Aorta (tissue), 5 donors: ENCODE data around the gene TRIM8. TPM values are rescaled to one million over a fixed set of nuclear protein-coding genes. Genes with fewer than 3 reads are reported as not detected.
"Not testable (repeated sequence)": the region's sequence is repeated elsewhere in the genome, so short reads cannot be mapped to it uniquely, and the experiment has no call there.

Experiments
- ATAC-seq: fragments of 200-7000 bp; cut with Tn5 transposase; one replicate; pipeline ENCODE4 v1.9.1; 2022; ENCODE audit warnings: moderate library complexity; ENCODE audit not compliant: low FRiP score
- DNase-seq, 2 donors: peaks; one replicate each; pipeline ENCODE4 v3.0.0-alpha.2; 2020
- H3K27ac ChIP-seq, 2 donors: one replicate each; pipeline ENCODE4 v1.5.1; 2013; ENCODE audit warnings: low read length in 2 of 2, mild to moderate bottlenecking in 2 of 2, moderate library complexity in 2 of 2, control low read depth in 1 of 2, inconsistent platforms in 1 of 2, low read depth in 1 of 2
- H3K27me3 ChIP-seq, 2 donors: one replicate each; pipeline ENCODE4 v1.6.1; 2013; ENCODE audit warnings: control low read depth in 1 of 2, low read length in 1 of 2, mild to moderate bottlenecking in 1 of 2, moderate library complexity in 1 of 2; ENCODE audit not compliant: insufficient read depth in 2 of 2, control insufficient read depth in 1 of 2
- H3K36me3 ChIP-seq, 2 donors: one replicate each; pipeline ENCODE4 v1.6.1; 2013; ENCODE audit warnings: control low read depth in 1 of 2, low read length in 1 of 2, mild to moderate bottlenecking in 1 of 2; ENCODE audit not compliant: insufficient read depth in 2 of 2, control insufficient read depth in 1 of 2
- H3K4me1 ChIP-seq, 2 donors: one replicate each; pipeline ENCODE4 v1.6.1; 2013; ENCODE audit warnings: low read length in 2 of 2, control low read depth in 1 of 2, mild to moderate bottlenecking in 1 of 2, moderate library complexity in 1 of 2; ENCODE audit not compliant: insufficient read depth in 2 of 2, control insufficient read depth in 1 of 2
- H3K4me3 ChIP-seq, 2 donors: one replicate each; pipeline ENCODE4 v1.5.1; 2013; ENCODE audit warnings: low read length in 2 of 2, control low read depth in 1 of 2, mild to moderate bottlenecking in 1 of 2
- H3K9me3 ChIP-seq: one replicate; pipeline ENCODE4 v1.6.1; 2013; ENCODE audit warnings: mild to moderate bottlenecking, low read length; ENCODE audit not compliant: control insufficient read depth
- WGBS, 2 donors: extraction: QIAGEN DNeasy Blood & Tissue Kit; methylation state at CpG; one replicate each; pipeline ENCODE4 v1.1.7; 2013; 5-methylcytosine and 5-hydroxymethylcytosine counted together
- intact Hi-C, 2 donors: fragments of 100-400 bp; cut with DNase I; formaldehyde crosslinking; loops; one replicate each; pipeline versions ENCODE4 v1.14.2 to v1.15.0; 2022
- polyA plus RNA-seq, 2 donors: library from polyadenylated mRNA; stranded (reverse); fragments of 200-250 nt; gene quantifications; one replicate each; pipeline ENCODE4 v1.2.3, GENCODE V29; 2013
- total RNA-seq, 2 donors: library from RNA; stranded (reverse); fragmentation: NEBNext Ultra II Directional; extraction: Animal tissue kit (Norgen Biotek cat#: 25700); gene quantifications; one replicate each; pipeline ENCODE4 v1.2.1, GENCODE V29; 2021
- donor health status: healthy with polysubstance abuse.
- donor health status: Bipolar disorder and iron deficiency.
- donor health status: DM: no; HTN: no; CAD: no.
- donor health status: DM: no; HTN: no; CAD: no.
- donor health status: DM: yes; HTN: yes; CAD: no.

TRIM8 gene
- total and polyA plus RNA-seq, 4 donors = 40.6 to 189 (median 99.2) TPM

DNA sequence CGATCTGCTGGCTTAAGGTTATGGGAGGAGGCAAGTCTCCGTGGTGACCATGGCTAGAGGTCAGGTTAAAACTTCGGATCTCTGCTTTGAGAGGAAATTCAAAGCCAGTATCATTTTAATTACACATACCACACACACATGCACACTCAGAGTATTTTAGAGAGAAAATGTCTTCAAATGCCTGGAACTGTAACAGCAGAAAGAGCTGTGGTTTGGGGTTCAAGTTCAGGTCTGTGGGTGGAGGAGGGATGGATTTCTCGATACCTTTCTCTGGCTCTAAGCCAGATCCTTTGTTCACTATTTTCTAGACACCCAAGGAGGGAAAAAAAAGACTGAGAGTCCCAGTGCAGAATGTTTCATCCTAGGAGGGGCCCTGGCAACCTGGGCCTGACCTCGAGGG, 37.4 kb downstream of the TRIM8 start:
- no peak overlapping the region for H3K27ac ChIP-seq
- H3K27me3 ChIP-seq = no peaks in the 10 kb centered on the region
- ATAC-seq = no peak
- H3K4me1 ChIP-seq = no peaks in the 10 kb centered on the region
- intact Hi-C loops = no loop called here
- no peak for DNase-seq
- no peak overlapping the region for H3K4me3 ChIP-seq
- H3K9me3 ChIP-seq = no peaks in the 10 kb centered on the region
- 91 to 92% methylated on average over 5 of the region's 5 CpGs for WGBS, 2 donors
- peaks cover 0 to 3% of the 10 kb centered on the region in 2 donors for H3K36me3 ChIP-seq

DNA sequence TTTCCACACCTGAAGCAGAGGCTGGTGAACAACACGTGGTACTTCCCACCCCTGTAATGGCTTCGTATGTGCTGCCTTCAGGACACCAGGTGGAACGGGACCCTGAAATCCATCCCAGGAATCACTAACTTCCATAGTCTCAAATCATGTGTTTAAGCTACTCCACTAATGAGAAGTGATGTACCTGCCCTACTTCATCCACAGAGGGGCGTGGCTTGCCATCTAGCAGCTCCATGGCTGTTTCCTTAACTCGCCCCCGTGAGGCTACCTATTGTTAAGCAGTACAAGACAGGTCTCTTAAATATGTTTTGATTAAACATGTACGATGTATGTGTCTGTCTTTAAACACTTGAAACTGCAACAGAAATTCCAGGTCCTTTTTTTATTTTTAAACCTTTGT, 38.1 kb downstream of the TRIM8 start:
- Histone ChIP-seq H3K4me3 (no peak overlapping the region), H3K4me1 (no peaks in the 10 kb centered on the region), H3K27me3 (no peaks in the 10 kb centered on the region), H3K36me3 (peaks cover 0 to 3% of the 10 kb centered on the region in 2 donors), H3K27ac (no peak overlapping the region), H3K9me3 (no peaks in the 10 kb centered on the region)
- intact Hi-C loops = no loop called here
- WGBS, 2 donors = 93 to 94% methylated on average over 7 of the region's 7 CpGs
- DNase-seq (no peak), ATAC-seq (no peak)

DNA sequence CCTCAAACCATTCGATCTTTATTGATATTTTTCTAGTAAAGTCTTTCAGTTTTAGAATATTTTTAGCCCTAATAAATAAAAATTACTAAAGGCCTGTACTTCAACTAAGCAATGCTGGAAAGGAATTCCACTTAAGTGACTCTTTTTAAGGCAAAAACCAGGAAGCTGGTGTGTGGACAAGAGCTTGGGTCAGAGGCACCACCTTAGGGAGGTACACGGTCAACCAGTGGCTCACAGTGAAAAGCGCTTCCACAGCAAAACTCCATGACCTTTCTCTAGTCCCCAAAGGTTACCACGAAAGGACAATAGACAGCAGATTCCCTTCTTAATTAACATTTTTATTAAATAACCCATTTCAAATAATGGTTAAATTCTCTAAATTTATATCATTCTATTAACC, 38.7 kb downstream of the TRIM8 start:
- no peaks in the 10 kb centered on the region for H3K27me3 ChIP-seq
- no peak overlapping the region for H3K4me3 ChIP-seq
- ATAC-seq (no peak), DNase-seq (no peak)
- intact Hi-C loops = no loop called here
- H3K9me3 ChIP-seq = no peaks in the 10 kb centered on the region
- no peaks in the 10 kb centered on the region for H3K4me1 ChIP-seq
- peaks cover 0 to 3% of the 10 kb centered on the region in 2 donors for H3K36me3 ChIP-seq
- no peak overlapping the region for H3K27ac ChIP-seq
- 86 to 88% methylated on average over 4 of the region's 4 CpGs for WGBS, 2 donors

DNA sequence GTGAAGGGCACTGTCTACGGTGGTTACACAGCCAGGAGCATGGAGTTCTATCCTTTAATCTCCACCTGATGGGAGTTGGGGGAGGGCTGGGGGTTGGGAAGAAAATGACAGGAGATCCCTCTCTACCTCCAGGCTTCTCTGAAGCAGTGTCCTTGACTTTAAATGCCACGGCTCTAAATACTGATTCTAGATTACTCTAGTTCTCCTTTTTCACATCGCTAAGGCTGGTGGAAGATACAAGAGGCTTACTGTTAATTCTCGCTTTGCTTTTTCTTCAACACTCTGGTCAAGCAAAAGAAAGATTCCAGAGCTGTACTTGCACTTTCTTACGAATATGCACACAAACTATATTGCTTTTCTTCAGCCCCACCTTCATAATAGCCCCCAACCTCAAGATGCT, 39.5 kb downstream of the TRIM8 start:
- DNase-seq (no peak), ATAC-seq (no peak)
- intact Hi-C loops = no loop called here
- Histone ChIP-seq H3K4me1 (no peaks in the 10 kb centered on the region), H3K4me3 (no peak overlapping the region), H3K9me3 (no peaks in the 10 kb centered on the region), H3K36me3 (peaks cover 0 to 3% of the 10 kb centered on the region in 2 donors), H3K27ac (no peak overlapping the region), H3K27me3 (no peaks in the 10 kb centered on the region)
- WGBS, 2 donors = 93% methylated on average over 5 of the region's 5 CpGs

DNA sequence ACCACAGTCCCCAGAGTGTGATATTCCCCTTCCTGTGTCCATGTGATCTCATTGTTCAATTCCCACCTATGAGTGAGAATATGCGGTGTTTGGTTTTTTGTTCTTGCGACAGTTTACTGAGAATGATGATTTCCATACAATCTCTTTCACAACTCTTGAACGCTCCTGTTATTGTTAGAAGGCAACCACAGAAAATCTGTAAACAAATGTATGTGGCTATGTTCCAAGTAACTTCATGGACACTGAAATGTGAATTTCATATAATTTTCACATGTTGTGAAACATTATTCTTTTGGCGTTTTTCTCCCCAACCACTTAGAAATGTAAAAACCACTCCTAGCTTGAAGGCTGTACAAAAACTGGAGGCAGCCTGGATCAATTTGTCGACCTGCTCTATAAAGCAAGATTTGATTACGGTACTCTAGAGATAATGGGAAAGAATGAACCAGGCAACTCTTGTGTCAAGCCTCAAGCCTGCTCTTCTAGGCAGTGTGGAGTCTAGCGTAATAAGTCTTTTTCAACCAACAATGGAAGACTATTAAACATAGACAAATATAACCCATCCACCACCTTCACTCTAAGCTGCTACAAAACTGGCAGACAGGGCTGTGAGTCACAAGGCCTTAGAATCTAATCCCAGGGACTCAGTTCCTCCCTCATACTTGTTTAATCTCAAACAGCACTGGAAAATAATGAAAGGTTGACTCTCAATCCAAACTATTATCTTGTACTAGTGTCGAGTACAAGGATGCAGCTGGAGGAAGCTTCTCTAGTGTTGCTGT, 47.2 kb downstream of the TRIM8 start:
- Histone ChIP-seq H3K27me3 (no peaks in the 10 kb centered on the region), H3K9me3 (no peaks in the 10 kb centered on the region), H3K4me1 (no peaks in the 10 kb centered on the region), H3K36me3 (peaks cover 0 to 4% of the 10 kb centered on the region in 2 donors), H3K27ac (no peak overlapping the region), H3K4me3 (no peak overlapping the region)
- WGBS, 2 donors = 87 to 91% methylated on average over 8 of the region's 8 CpGs
- ATAC-seq (no peak), DNase-seq (no peak)
- intact Hi-C loops = no loop called here

DNA sequence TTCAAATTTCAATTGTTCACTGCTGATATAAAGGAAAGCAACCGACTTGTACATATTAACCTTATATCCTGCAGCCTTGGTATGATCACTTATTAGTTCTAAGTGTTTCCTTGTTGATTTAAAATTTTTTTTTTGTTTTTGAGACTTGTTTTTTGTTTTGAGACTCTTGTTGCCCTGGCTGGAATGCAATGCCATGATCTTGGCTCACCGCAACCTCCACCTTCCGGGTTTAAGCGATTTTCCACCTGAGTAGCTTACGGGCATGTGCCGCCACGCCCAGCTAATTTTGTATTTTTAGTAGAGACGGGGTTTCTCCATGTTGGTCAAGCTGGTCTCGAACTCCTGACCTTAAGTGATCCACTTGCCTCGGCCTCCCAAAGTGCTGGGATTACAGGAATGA, 51.1 kb downstream of the TRIM8 start:
- peaks cover 0 to 10% of the 10 kb centered on the region in 2 donors for H3K36me3 ChIP-seq
- WGBS, 2 donors = 96 to 97% methylated on average over 10 of the region's 10 CpGs
- H3K9me3 ChIP-seq, H3K27me3 ChIP-seq, intact Hi-C loops, H3K4me3 ChIP-seq, H3K27ac ChIP-seq, ATAC-seq, H3K4me1 ChIP-seq, DNase-seq: not testable (repeated sequence)

DNA sequence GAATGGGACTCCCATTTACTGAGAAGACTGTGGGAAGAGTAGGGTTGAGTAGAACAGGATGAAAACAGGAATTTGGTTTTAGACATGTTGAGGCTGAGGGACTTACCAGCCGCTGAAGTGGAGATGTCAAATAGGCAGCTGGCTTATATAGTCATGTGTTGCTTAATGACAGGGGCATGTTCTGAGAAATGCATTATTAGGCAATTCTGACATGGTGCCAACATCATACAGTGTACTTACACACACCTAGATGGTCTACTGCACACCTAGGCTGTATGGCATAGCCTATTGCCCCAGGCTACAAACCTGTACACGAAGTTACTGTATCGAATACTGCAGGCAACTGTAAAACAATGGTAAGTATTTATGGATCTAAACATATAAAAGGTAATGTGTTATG, 52.5 kb downstream of the TRIM8 start:
- Histone ChIP-seq H3K4me3 (no peak overlapping the region), H3K9me3 (no peaks in the 10 kb centered on the region), H3K36me3 (peaks cover 0 to 10% of the 10 kb centered on the region in 2 donors), H3K4me1 (no peaks in the 10 kb centered on the region), H3K27ac (no peak overlapping the region), H3K27me3 (no peaks in the 10 kb centered on the region)
- no peak for ATAC-seq
- 89 to 96% methylated on average over 3 of the region's 3 CpGs for WGBS, 2 donors
- intact Hi-C loops = no loop called here
- no peak for DNase-seq

DNA sequence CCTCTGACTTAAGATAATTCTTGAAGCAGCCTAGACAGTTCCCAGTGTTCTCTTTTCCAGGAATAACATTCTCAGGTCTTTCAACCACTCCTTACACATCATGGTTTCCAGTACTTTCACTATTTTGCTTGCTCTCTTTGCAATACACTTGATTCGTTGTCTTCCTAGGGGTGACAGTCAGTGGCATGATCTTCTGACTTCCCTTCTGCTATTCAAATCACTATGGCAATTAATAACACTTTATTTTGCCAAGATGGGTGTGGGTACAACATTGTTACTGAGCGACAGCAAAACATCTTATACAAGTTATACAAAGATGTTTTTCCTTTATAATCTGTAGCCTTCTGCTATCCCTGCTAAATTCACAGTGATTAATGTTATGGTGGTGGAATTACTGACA, 54.6 kb downstream of the TRIM8 start:
- DNase-seq = no peak
- Histone ChIP-seq H3K27ac (no peak overlapping the region), H3K9me3 (no peaks in the 10 kb centered on the region), H3K27me3 (no peaks in the 10 kb centered on the region), H3K4me3 (no peak overlapping the region), H3K36me3 (peaks cover 0 to 10% of the 10 kb centered on the region in 2 donors), H3K4me1 (no peaks in the 10 kb centered on the region)
- intact Hi-C loops = no loop called here
- no peak for ATAC-seq
- 82 to 85% methylated on average over 2 of the region's 2 CpGs for WGBS, 2 donors

DNA sequence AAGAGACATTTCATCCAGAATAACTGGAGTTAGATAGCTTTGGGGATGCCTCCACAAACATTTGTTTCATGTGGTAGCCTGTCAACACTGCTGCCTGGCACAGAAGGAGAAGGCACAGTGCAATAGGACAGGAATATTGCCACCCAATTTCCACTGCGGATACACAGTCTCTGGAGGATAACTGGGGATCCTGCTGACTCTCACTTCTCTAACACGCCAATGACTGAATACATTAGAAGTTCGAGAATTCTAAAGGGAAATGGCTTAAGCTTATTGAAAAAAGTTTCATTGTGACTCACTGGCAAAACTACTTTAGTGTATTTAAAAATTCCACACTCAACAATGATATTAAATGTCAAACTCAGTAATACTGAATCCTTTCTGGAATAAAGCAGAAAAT, 57.0 kb downstream of the TRIM8 start:
- Histone ChIP-seq H3K27ac (no peak overlapping the region), H3K27me3 (no peaks in the 10 kb centered on the region), H3K4me3 (no peak overlapping the region), H3K9me3 (no peaks in the 10 kb centered on the region), H3K36me3 (peaks cover 0 to 6% of the 10 kb centered on the region in 2 donors), H3K4me1 (no peaks in the 10 kb centered on the region)
- intact Hi-C loops = no loop called here
- DNase-seq (no peak), ATAC-seq (no peak)
- 69 to 86% methylated on average over 3 of the region's 3 CpGs for WGBS, 2 donors
